Ovary (tissue), 3 donors: ENCODE data around the gene PDYN.

Source experiments
- CTCF ChIP-seq, 3 donors: fragments of 450-650 bp in 2 of 3; fragments of 200-600 bp in 1 of 3; IDR thresholded peaks; one replicate each; pipeline versions ENCODE4 v1.5.1 to v1.8.0; 2016 to 2022; ENCODE audit warnings: antibody characterized with exemption in 3 of 3, mild to moderate bottlenecking in 1 of 3
- POLR2A ChIP-seq: fragments of 450-650 bp; IDR thresholded peaks from one replicate; pipeline ENCODE4 v1.6.1; 2017; ENCODE audit warnings: antibody characterized with exemption, mild to moderate bottlenecking, moderate library complexity
- donor health status: DM: no; HTN: no; CAD: no.

- TF ChIP-seq CTCF (IDR thresholded peaks at IDR 0.05), result no peak
- TF ChIP-seq POLR2A, result no peak
Measured at GRCh38 chr20:2037296-2037914, 43.5 kb upstream of the PDYN start.
